Fibroblast of mammary gland (primary cell): ENCODE results near the gene UST.
"Not testable (repeated sequence)": the region's sequence is repeated elsewhere in the genome, so short reads cannot be mapped to it uniquely, and the experiment has no call there.

Experiments
- DNase-seq: peaks from one replicate; pipeline ENCODE4 v3.0.0-alpha.2; 2010; ENCODE audit warnings: low read depth
- H3K4me3 ChIP-seq: 2 replicates; pipeline ENCODE4 v1.5.1; 2011; ENCODE audit warnings: low read depth, mild to moderate bottlenecking, low read length, moderate library complexity; ENCODE audit not compliant: control insufficient read depth
- CTCF ChIP-seq: conservative IDR thresholded peaks from 2 replicates; pipeline ENCODE4 v1.5.1; 2011; ENCODE audit warnings: low read depth, low read length, inconsistent platforms; ENCODE audit not compliant: control insufficient read depth, insufficient read depth

The UST gene

DNA sequence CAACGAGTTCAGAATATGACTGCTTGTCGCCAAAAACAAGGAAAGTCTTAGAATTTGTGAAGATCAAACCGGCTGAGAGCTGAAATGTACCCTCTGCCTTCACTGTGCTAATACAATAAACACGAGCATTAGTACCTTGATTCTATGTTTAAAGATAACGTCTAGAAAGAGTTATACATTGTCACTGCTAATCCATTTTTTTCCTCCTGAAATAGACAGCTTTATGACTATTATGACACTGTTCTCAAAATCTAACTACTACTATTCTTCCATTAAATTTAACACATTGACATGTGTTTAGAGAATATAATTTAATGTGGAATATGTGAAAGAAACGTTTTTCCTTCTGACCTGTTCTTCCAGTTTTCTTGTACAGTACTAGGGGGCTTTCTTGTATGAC lies 204.8 kb downstream of the UST start:
- H3K4me3 ChIP-seq = no peak overlapping the region
- TF ChIP-seq CTCF = no peak
- DNase-seq = no peak

DNA sequence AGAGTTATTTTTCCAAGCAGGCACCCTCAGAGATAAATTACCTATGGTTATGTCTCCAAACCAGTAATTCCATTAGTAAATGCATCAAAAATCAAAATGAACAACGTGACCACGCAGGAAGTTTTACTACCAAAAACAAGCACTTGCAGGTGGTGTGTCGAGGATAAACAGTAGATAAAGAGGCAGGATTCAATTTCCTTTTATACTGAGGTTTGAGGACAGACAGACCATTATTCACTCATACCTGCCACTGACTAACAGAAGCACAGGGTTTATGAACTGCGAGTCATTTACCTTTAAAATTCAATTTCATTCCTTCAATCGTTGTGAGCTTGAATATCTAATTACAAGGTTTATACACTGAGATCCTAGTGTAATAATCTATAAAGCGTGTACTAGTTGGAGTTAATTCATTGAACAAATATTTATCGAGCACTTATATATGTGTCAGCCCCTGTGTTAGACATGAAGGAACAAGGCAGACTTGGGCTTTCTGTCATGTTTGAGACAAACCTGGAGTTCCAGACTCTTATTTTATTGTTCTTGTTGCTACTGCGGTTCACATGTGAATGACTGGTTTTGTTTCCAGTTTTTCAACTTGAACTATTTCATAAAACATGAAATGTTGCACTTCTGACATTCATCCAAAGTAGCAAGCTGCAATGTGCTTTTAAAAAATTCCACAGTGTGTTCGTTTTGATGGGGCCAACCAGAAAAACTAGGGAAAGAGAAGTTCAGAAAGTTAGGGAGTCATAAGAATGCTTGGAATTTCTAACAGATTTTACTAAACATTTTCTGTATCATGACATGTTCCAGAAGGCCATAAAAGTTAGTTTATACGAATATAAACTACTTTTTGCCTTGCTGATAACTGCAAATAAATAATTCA lies 205.6 kb downstream of the UST start:
- H3K4me3 ChIP-seq = no peak overlapping the region
- TF ChIP-seq CTCF = no peak
- DNase-seq = peak; percentile 5

DNA sequence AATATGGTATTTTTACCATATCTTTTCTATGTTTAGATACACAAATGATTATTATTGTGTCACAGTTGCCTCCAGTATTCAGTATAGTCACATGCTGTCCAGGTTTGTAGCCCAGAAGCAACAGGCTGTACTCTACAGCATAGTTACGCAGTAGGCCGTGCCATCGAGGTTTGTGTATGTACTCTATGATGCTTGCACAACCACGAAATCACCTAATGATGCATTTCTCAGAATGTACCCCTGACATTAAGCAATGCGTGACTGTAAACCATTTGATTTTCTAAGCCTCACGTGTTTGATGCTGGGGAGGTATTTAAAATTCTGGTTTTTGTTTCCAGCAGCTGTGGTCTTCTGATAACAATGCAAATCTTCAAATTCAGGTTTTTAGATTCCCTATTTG lies 207.6 kb downstream of the UST start:
- H3K4me3 ChIP-seq = no peak overlapping the region
- peak; percentile 32 for DNase-seq
- no peak for TF ChIP-seq CTCF

GRCh38 chr6:148954934-148955333 lies 208.1 kb downstream of the UST start:
- DNase-seq = no peak
- TF ChIP-seq CTCF = no peak
- no peak overlapping the region for H3K4me3 ChIP-seq

DNA sequence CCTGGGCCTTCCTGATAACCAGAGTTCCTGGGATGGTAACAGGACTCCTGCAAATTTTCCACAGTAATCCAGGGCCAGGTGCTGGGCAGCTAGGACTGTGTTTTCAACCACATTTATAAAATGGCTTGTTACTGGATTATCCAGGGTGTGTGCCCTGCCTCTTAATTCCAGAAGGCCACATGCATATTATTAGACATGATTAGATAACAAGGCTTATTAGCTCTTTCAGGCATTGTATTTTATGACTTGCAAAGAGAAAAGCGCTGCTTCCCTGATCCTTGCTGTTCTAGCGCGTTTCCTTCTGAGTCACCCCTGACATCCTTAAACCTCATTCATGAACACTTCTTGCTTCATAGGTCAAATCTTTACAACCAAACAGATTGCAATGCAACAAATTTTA lies 208.6 kb downstream of the UST start:
- H3K4me3 ChIP-seq = no peak overlapping the region
- TF ChIP-seq CTCF = no peak
- peak; percentile 44 for DNase-seq

GRCh38 chr6:148956163-148956562 lies 209.3 kb downstream of the UST start:
- DNase-seq, H3K4me3 ChIP-seq: not testable (repeated sequence)

DNA sequence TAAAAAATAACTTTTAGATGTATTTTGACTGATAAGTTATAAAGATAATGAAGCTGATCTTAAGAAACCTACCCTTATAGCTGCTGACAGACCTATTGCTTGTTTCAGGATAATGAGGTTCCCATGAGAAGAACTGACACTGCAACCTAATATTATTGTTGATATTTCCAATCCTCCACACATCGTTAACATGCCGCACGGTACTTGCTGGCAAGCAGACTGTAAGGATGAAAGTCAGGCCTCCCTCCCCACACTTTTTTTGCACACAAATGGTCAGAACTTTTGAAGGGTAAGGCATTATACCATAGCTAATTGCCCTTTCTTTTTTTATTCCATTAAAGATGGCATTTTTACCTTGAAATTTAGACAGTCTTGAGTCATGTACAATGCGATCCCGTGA lies 210.9 kb downstream of the UST start:
- no peak overlapping the region for H3K4me3 ChIP-seq
- no peak for DNase-seq
- TF ChIP-seq CTCF = no peak
